ENCODE results near the gene KCNK1. TPM values are rescaled to one million over a fixed set of nuclear protein-coding genes. Genes with fewer than 3 reads are reported as not detected.

The KCNK1 gene
- total and polyA plus RNA-seq, 3 experiments from 2014 or later = 1.1 to 1.4 TPM; not detected in 1

DNA sequence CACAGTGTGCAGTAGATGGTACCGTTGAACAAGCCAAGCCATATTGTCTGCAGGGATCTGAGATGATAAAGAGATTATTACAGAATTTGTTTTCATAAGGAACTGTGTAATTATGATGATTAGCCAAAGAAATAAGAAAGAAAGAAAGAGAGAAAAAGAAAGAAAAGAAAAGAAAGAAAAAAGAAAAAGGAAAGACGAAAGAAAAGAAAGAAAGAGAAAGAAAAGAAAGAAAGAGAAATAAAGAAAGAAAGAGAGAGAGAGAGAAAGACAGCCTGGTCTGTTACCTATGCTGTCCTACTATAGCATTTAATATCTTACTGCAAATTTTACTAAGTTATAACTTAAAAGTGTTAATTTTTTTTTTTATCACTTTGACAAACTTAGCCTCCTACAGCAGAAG, 43.6 kb downstream of the KCNK1 start:
- H3K27ac ChIP-seq (ENCODE audit: low read depth, low read length) = no peak overlapping the region
- Mint-ChIP-seq H3K36me3 (no peaks in the 10 kb centered on the region), H3K4me1 (no peaks in the 10 kb centered on the region), H3K27ac (no peak overlapping the region), H3K9me3 (no peaks in the 10 kb centered on the region), H3K4me3 (peak overlapping the region in 1 of 7 donors; percentile 20), H3K27me3 (peaks cover 3 to 6% of the 10 kb centered on the region in 2 donors)
- no peaks in the 10 kb centered on the region for H3K4me1 ChIP-seq (ENCODE audit: insufficient read depth, low read length)
- H3K36me3 ChIP-seq (ENCODE audit: insufficient read depth, low read length) = no peaks in the 10 kb centered on the region
- no peak overlapping the region for H3K4me3 ChIP-seq (ENCODE audit: low read length)
- H3K9me3 ChIP-seq (ENCODE audit: low read length) = no peaks in the 10 kb centered on the region
- no peaks in the 10 kb centered on the region for H3K27me3 ChIP-seq (ENCODE audit: insufficient read depth, low read length, poor library complexity, severe bottlenecking)
- POLR2A ChIA-PET = no interaction called here
- no peak for DNase-seq
- CTCF ChIA-PET = no interaction called here

DNA sequence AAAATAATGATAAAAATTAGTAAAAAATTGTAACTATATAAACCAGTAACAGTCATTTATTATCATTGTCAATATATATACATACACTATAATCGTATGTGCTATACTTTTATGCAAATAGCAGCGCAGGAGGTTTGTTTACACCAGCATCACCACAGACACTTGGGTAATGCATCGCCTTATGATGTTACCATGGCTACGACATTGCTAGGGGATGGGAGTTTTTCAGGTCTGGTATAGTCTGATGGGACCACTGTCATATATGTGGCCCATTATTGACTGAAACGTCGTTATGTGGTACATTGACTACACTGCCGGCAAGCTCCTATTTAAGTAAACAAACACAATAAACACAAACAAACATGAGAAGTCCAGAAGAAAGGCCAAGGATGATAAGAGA, 45.6 kb downstream of the KCNK1 start:
- POLR2A ChIA-PET = no interaction called here
- CTCF ChIA-PET = no interaction called here
- Mint-ChIP-seq H3K27ac (no peak overlapping the region), H3K4me3 (no peak overlapping the region), H3K27me3 (peaks cover 3 to 6% of the 10 kb centered on the region in 2 donors), H3K9me3 (peaks cover 0 to 3% (median 0%) of the 10 kb centered on the region in 5 donors), H3K36me3 (no peaks in the 10 kb centered on the region), H3K4me1 (no peaks in the 10 kb centered on the region)
- no peak for DNase-seq
- Histone ChIP-seq H3K36me3 (ENCODE audit: insufficient read depth, low read length) (no peaks in the 10 kb centered on the region), H3K4me1 (ENCODE audit: insufficient read depth, low read length) (no peaks in the 10 kb centered on the region), H3K4me3 (ENCODE audit: low read length) (no peak overlapping the region), H3K27me3 (ENCODE audit: insufficient read depth, low read length, poor library complexity, severe bottlenecking) (no peaks in the 10 kb centered on the region), H3K9me3 (ENCODE audit: low read length) (no peaks in the 10 kb centered on the region), H3K27ac (ENCODE audit: low read depth, low read length) (no peak overlapping the region)

DNA sequence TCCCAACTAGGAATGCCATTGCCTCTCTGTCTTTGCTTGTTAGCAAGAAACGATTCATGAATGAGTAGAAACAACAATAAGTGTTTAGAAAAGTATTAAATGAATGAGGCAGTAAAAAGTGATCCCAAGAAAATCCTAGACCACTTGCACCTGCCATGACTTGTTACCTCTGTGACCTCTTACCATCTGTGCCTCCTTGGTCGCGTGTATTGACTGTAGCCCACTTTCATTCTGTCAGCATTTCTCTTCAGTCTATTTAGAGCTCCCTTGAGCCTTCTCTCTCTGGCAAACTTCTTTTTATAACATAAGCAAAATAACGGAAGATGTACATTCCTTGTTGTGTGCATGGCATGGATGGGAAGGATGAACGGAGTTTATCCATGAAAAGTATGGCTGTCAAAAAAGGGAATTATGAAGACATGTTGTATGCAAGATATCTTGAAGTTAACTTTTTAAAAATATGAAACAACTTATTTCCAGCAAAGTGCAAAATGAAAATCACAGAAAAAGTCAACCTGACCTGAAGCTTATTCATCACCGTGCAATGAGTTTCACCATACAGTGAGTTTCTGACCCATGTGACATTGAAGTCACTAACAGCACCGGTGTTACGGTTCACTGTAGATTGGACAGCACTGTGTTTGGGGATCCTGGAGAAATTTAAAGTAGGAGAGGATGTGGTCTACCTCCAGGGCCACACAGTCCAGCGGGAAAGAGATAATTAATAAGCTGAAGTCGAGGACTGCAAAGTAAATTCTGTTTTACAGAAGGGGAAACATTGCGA, 47.7 kb downstream of the KCNK1 start:
- H3K4me3 ChIP-seq (ENCODE audit: low read length) = no peak overlapping the region
- no peaks in the 10 kb centered on the region for H3K27me3 ChIP-seq (ENCODE audit: insufficient read depth, low read length, poor library complexity, severe bottlenecking)
- no peaks in the 10 kb centered on the region for H3K4me1 ChIP-seq (ENCODE audit: insufficient read depth, low read length)
- no peaks in the 10 kb centered on the region for H3K9me3 ChIP-seq (ENCODE audit: low read length)
- POLR2A ChIA-PET = no interaction called here
- no peak overlapping the region for H3K27ac ChIP-seq (ENCODE audit: low read depth, low read length)
- no peak for DNase-seq
- no peaks in the 10 kb centered on the region for H3K36me3 ChIP-seq (ENCODE audit: insufficient read depth, low read length)
- CTCF ChIA-PET = no interaction called here
- no peaks in the 10 kb centered on the region for H3K36me3 Mint-ChIP-seq
- H3K4me3 Mint-ChIP-seq = no peak overlapping the region
- H3K27me3 Mint-ChIP-seq = peaks cover 3 to 6% of the 10 kb centered on the region in 2 donors
- no peaks in the 10 kb centered on the region for H3K4me1 Mint-ChIP-seq
- peaks cover 0 to 4% (median 0%) of the 10 kb centered on the region in 5 donors for H3K9me3 Mint-ChIP-seq
- no peak overlapping the region for H3K27ac Mint-ChIP-seq

DNA sequence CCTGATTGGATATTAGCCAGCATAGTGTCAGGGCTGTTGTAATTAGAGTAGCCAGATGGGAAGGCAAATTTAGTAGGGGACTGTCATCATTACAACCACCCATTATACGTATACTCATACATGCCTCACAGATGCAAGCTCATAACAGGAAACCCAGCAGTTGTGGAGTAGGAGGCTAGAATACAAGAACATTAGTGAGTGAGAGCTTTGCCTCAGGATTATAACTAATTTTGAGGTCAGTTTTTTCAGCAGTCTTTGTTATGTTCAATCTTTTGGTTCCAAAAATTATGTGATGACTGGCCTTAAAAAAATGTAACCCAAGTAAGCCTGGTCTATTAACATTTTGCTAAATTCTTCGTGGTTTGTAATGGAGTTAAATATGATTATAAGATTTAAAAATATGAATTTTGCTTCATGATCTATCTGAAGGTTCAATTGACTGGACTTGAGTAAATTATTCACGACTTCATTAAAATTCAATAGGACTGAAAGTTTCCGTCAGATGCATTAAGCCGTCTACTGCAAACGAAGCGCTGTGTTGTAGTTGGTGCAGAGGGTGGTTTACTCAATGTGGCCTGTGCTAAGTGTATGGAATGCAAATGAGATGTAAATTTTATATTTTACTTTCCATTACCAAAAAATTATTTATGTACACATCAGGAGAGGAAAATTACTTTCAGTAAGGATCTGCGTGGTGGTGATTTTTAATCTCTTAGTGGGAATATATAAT, 48.8 kb downstream of the KCNK1 start:
- ChIA-PET POLR2A (no interaction called here), CTCF (no interaction called here)
- no peaks in the 10 kb centered on the region for H3K36me3 ChIP-seq (ENCODE audit: insufficient read depth, low read length)
- H3K27ac ChIP-seq (ENCODE audit: low read depth, low read length) = no peak overlapping the region
- H3K4me3 Mint-ChIP-seq = no peak overlapping the region
- H3K36me3 Mint-ChIP-seq = no peaks in the 10 kb centered on the region
- DNase-seq = no peak
- no peaks in the 10 kb centered on the region for H3K27me3 ChIP-seq (ENCODE audit: insufficient read depth, low read length, poor library complexity, severe bottlenecking)
- peaks cover 0 to 1% of the 10 kb centered on the region in 2 donors for H3K27me3 Mint-ChIP-seq
- H3K9me3 ChIP-seq (ENCODE audit: low read length) = no peaks in the 10 kb centered on the region
- no peaks in the 10 kb centered on the region for H3K4me1 Mint-ChIP-seq
- no peak overlapping the region for H3K27ac Mint-ChIP-seq
- peaks cover 0 to 4% (median 0%) of the 10 kb centered on the region in 5 donors for H3K9me3 Mint-ChIP-seq
- H3K4me1 ChIP-seq (ENCODE audit: insufficient read depth, low read length) = no peaks in the 10 kb centered on the region
- no peak overlapping the region for H3K4me3 ChIP-seq (ENCODE audit: low read length)

DNA sequence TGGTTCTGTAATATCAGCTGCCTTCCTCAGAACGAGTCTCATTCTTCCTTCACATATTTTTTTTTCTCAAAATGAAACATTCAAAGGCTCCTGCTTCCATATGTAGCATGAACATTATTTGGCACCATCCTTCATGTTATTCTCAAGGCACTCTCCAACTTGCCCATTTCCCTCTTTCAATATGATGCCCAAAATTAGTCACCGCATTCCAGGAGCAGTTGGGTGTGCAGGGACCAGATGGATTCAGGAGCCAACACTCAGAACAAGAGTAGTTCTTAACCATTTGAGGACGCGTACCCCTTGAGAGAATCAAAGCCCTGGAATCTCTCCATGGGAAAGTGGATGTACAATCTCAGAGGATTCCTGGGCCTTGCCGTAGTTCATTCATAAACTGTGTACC, 50.3 kb downstream of the KCNK1 start:
- DNase-seq = no peak
- Mint-ChIP-seq H3K36me3 (no peaks in the 10 kb centered on the region), H3K27me3 (no peaks in the 10 kb centered on the region), H3K27ac (no peak overlapping the region), H3K4me1 (no peaks in the 10 kb centered on the region), H3K9me3 (peaks cover 0 to 4% (median 0%) of the 10 kb centered on the region in 5 donors), H3K4me3 (no peak overlapping the region)
- no peaks in the 10 kb centered on the region for H3K27me3 ChIP-seq (ENCODE audit: insufficient read depth, low read length, poor library complexity, severe bottlenecking)
- no peaks in the 10 kb centered on the region for H3K9me3 ChIP-seq (ENCODE audit: low read length)
- CTCF ChIA-PET = no interaction called here
- no peaks in the 10 kb centered on the region for H3K4me1 ChIP-seq (ENCODE audit: insufficient read depth, low read length)
- H3K4me3 ChIP-seq (ENCODE audit: low read length) = no peak overlapping the region
- no peaks in the 10 kb centered on the region for H3K36me3 ChIP-seq (ENCODE audit: insufficient read depth, low read length)
- H3K27ac ChIP-seq (ENCODE audit: low read depth, low read length) = no peak overlapping the region
- POLR2A ChIA-PET = no interaction called here

DNA sequence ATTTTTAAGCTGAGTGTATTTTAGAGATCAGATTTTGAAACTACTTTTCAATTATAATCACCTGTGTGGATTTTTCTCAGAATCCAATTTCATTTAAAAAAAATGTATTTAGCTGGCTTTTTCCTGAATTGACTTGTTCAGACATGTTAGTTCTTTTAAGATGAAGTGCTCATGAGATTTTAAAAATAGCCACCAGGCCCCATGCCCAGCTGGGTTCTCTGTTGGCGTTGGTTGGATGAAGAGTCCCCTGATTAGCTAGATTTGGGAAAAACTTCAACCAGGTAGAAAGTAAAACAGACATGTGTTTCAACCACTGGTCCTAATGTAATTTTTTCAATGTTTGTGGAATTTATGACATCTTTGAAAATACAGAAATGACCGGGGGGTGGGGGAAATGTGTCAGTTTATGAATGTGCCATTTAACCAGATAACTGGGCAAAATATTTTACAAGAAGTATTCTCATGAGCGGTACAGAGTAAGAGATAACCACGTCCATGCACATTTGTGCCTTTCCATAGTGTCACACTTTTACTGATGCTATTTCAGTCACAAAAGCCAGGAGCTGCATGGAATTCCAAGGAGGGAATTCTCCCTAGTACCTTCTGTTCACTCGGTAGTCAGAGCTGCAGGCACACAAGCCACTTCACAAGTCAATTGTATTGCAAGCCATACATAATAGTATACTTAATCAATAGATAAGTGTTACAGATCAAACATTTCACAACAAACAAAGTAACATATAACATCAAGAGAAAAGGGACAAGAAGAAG, 51.1 kb downstream of the KCNK1 start:
- no peak overlapping the region for H3K4me3 Mint-ChIP-seq
- ChIA-PET POLR2A (no interaction called here), CTCF (no interaction called here)
- H3K4me1 ChIP-seq (ENCODE audit: insufficient read depth, low read length) = no peaks in the 10 kb centered on the region
- H3K9me3 Mint-ChIP-seq = peaks cover 0 to 4% (median 0%) of the 10 kb centered on the region in 5 donors
- no peaks in the 10 kb centered on the region for H3K9me3 ChIP-seq (ENCODE audit: low read length)
- no peaks in the 10 kb centered on the region for H3K36me3 ChIP-seq (ENCODE audit: insufficient read depth, low read length)
- H3K27ac Mint-ChIP-seq = no peak overlapping the region
- DNase-seq = no peak
- H3K36me3 Mint-ChIP-seq = no peaks in the 10 kb centered on the region
- no peak overlapping the region for H3K4me3 ChIP-seq (ENCODE audit: low read length)
- H3K27ac ChIP-seq (ENCODE audit: low read depth, low read length) = no peak overlapping the region
- H3K4me1 Mint-ChIP-seq = no peaks in the 10 kb centered on the region
- H3K27me3 ChIP-seq (ENCODE audit: insufficient read depth, low read length, poor library complexity, severe bottlenecking) = no peaks in the 10 kb centered on the region
- no peaks in the 10 kb centered on the region for H3K27me3 Mint-ChIP-seq

DNA sequence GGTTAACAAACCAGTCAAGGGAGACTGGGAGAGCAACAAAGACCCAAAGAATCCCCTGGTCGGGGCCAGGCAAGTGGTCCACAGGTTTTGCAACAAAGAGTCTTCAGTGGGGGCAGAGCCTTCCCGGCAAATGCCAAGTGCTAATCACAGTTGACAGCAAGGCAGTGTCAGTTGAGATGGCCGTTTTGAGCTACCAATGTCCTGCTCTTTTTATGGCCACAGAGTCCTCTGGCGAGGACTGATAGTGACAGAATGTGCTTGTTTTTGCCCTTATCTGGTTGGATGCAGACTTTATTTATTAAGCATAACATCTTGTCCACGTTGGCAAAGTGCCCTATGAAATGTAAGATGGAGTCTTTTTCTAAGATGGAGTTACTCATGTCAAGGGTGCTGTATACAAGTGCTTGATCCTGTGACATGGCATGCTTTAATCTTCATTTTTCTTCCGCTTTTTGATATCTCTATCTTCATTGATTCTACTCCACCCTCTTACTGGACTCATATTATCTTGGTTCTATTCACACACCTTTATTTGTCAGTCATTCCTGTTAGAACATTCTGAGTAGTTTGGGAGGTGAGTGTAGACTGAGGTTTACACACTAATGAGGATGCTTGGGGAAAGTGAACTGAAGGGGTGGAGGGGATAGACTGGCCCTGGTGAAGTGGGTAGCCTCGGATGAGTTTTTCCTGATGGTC, 51.8 kb downstream of the KCNK1 start:
- no peaks in the 10 kb centered on the region for H3K36me3 ChIP-seq (ENCODE audit: insufficient read depth, low read length)
- H3K4me1 ChIP-seq (ENCODE audit: insufficient read depth, low read length) = no peaks in the 10 kb centered on the region
- DNase-seq = no peak
- H3K9me3 Mint-ChIP-seq = peaks cover 0 to 4% (median 0%) of the 10 kb centered on the region in 5 donors
- no peaks in the 10 kb centered on the region for H3K4me1 Mint-ChIP-seq
- H3K9me3 ChIP-seq (ENCODE audit: low read length) = no peaks in the 10 kb centered on the region
- CTCF ChIA-PET = no interaction called here
- POLR2A ChIA-PET = no interaction called here
- H3K27me3 Mint-ChIP-seq = peaks cover 0 to 3% of the 10 kb centered on the region in 2 donors
- H3K4me3 Mint-ChIP-seq = no peak overlapping the region
- no peaks in the 10 kb centered on the region for H3K36me3 Mint-ChIP-seq
- H3K4me3 ChIP-seq (ENCODE audit: low read length) = no peak overlapping the region
- H3K27ac ChIP-seq (ENCODE audit: low read depth, low read length) = no peak overlapping the region
- no peaks in the 10 kb centered on the region for H3K27me3 ChIP-seq (ENCODE audit: insufficient read depth, low read length, poor library complexity, severe bottlenecking)
- H3K27ac Mint-ChIP-seq = no peak overlapping the region
